Activated naive CD4-positive, alpha-beta T cell (primary cell): Measurements from ENCODE around the gene LBP.
"Not testable (repeated sequence)": the region's sequence is repeated elsewhere in the genome, so short reads cannot be mapped to it uniquely, and the experiment has no call there.

ENCODE experiments used
- DNase-seq, 4 experiments: peaks; one replicate each; lab custom pipeline; 2025; lab: John Stamatoyannopoulos, UW

LBP gene

DNA sequence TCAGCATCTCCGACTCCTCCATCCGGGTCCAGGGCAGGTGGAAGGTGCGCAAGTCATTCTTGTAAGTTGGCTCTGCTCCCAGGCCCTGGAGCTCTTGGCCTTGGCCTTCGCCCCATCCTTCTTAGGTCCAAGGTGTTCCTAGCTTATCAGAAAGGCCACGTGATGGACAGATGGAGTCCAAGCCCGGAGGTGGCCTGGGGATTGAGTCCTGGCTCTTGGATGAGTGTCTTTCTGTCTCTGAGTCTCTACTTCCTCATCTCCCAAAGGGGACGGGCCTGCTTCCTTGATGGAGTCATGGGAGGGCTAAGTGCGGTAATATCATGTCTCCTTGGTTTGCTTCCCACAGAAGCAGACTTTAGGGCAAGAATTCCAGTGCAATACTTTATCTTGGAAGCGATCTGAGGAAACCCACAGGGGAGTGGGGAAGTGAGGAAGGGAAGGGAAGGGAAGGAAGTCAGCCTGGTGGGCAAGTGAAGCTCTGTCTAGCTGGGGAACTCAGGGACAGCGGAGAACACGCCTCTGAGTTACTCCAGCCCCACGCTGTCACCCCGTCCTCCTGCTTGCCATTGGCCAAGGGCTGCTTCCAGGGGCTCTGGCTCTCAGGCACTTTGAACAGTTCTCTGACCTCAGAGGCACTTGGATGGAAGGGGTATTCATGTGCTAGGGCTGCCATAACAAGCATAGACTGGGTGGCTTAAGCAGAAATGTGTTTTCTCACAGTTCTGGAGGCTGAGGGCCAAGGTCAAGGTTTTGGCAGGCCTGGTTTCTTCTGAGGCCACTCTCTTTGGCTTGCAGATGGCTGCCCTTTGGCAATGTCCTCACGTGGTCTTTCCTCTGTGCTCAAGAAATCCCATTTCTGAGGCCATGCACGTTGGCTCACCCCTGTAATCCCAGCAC is 4.8 kb downstream of the LBP start:
- DNase-seq, result no peak

DNA sequence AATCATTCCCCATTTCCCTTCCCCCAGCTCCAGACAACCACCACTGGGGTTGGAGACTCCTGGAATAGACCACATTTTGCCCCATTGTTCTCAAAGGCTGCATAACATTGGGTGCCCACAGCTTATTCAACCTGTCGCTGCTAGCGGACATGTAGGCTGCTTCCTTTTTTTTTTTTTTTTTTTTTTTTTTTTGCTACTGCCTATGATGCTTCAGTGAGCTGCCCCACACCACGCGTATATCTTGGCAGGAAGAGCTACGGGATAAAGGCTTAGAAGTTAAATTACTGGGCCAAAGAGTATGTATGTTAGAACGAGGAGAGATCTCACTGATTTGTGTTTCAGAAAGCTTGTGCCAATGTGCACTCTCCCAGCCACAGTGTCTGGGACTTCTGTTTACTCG is 7.0 kb downstream of the LBP start:
- DNase-seq, result no peak

DNA sequence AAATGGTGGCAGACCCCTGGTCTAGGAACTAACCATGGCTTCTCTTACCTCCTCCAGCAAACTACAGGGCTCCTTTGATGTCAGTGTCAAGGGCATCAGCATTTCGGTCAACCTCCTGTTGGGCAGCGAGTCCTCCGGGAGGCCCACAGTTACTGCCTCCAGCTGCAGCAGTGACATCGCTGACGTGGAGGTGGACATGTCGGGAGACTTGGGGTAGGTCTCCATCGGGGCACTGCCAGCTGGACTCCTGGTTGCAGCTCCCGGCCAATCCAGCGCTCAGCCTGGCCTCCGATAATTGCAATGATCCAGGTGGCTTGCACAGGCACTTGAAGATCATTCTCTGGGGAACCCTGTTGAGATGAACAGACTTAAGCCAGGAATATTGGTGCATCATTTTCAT is 7.9 kb downstream of the LBP start:
- DNase-seq, result no peak

DNA sequence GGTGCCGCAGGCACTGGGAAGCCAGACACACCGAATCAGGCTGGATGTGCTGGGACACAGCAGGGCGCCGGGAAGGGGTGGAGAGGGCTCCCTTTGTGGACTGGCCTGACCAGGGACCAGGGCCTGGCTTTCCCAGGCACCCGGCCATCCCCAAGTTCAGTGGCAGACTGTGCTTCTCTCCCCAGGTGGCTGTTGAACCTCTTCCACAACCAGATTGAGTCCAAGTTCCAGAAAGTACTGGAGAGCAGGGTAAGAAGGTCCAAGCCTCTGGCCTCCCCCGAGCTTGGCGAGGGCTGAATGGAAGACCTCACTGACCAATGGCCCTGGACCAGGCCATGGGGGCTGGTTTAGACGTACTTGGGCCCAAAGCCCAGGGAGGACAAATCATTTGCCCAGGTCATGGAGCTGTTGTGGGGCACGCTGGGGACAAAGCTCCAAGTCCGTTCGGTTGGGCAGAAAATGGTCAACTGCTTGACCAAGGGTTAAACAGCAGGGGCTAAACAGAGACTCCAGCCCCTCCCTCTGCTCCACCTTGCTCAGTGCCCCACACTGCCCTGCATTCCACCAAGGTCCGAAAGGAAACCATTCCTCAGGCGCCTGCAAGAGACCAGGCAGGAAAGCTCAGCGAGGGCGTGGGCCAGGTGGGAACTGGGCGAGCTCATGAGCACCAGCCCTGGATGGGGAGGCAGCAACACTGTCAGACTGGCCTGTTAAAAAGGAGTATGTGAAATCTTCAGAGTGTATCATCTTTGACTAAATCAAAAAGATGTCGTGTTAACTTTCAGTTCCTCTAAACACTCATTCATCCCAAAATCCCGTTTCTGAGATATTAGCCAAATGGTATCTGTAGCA is 9.1 kb downstream of the LBP start:
- DNase-seq, result no peak

DNA sequence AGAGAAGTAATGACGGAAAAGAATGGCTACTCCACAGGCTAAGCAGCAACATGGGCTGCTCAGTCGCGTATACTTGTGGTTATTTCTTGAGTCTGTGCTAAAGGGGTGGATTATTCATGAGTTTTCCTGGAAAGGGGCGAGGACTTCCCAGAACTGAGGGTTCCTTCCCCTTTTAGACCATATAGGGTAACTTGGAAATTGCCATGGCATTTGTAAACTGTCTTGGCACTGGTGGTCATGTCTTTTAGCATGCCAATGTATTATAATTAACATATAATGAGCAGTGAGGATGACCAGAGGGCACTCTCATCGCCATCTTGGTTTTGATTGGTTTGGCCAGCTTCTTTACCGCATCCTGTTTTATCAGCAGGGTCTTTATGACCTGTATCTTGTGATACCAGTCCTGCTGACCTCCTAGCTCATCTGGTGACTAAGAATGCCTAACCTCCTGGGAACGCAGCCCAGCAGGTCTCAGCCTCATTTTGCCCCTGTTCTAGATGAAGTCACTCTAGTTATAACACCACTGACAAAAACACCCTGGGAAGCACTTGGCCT is 11.4 kb downstream of the LBP start:
- no peak for DNase-seq

DNA sequence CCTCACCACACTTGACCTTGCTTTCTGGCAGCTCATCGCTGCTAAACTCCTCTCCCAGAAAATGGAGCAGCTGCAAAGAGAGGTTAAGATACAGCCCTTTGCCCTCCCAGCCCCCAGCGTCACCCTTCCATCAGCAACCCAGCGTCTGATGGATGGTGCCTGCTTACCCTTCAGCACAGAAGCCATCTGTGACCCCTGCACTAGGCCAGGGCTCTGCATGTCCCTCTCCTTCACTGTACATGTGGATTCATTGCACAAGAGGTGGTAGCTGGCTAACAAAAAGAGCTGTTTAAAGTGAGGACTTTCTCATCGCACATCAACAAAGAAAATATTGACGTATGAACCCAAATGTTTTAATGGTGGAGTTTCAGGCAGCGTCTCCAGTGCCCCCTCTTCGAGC is 12.3 kb downstream of the LBP start:
- DNase-seq, result no peak

DNA sequence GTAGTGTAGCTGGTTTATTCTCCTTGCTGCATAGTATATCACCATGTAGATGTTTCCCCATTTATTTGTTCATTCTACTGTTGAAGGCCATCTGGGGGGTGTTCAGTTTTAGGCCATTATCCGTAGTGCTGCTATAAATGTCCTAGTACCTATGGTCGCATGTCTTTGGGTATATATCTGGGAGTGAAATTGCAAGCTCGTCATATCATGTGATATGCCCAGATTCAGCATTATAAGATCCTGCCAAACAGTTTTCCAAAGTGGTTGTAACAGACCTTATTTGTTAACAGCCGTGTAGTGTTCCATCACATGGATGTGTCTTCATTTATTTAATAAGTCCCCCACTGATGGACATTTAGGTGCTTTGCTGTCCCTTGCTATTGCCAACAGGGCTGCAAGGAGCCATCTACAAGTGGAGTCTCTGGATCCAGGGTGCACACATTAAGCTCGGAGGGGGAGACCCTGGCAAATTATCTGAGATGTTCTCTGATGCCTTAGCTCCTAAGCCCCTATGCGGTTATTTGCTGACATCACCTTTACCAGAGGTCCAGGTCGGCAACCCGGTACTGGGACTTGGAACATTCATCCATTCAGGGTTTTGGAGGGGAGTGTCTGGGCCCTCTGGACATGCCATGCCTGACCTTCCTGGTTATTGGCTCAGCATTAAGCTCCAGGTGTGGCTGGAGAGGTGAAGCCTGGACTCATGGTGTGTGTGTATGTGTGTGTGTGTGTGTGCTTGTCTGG is 16.9 kb downstream of the LBP start:
- DNase-seq, result no peak

DNA sequence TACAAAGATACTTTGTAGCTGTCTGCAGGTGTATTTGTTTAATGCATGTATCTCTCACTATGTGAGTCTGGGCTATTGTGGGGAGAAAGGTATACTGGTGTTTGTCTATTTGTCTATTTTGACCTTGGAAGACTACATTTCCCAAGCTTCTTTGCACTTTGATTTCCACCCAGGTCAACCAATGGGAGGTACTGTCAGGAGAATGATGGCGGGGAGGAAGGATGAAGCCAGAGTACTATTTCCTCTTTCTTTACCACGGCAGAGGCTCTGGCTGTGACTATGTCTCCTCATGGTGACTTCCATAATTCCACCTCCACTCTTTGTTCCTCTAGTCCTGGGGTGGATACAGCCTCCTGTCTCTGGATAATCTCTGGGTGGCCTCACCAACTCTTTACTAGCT is 23.1 kb downstream of the LBP start:
- no peak for DNase-seq

DNA sequence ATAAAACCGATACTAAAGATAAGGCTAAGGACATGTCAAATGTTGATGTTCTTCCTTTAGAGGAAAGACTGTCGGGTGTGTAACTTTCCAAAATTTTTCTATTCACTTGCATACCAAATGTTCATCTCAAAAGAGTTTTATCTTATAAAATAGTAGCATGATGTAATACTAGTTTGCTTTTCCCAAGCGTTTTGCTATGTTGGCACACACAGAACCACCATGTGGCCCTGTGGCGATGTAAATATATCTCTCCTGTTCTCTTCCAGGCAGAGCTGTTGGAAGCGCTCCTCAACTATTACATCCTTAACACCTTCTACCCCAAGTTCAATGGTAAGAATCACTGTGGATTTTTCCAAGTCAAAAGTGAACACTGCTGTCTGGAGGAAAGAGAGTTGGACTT is 26.5 kb downstream of the LBP start:
- DNase-seq, result no peak

DNA sequence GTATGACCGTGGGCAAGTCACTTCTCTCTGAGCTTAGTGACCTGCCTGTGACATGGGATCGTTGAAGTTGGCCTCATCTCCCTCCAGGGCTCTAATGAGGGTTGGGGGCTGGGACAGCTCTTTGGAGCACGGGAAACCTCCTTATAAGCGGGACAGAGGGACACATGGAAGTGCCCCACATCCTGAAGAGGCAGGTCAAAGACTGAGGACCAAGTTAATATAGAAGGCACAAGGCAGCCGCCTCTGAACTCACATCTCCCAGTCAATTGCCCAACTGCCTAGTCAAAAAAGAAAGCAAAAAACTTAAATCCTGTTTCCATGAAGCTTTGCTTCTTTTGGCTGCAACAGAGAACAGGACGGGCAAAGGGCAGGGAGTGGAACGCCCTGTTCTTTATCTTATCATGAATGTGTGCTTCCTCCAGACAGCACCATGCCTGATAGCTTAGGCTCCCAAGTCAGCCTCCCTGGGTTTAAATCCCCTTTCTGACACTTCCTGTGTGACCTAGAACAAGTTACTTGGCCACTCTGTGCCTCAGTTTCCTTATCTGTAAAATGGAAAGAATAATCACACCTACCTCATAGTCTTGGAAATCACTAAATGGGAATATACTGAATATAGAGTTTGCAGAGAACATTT is 27.1 kb downstream of the LBP start:
- DNase-seq, result no peak

DNA sequence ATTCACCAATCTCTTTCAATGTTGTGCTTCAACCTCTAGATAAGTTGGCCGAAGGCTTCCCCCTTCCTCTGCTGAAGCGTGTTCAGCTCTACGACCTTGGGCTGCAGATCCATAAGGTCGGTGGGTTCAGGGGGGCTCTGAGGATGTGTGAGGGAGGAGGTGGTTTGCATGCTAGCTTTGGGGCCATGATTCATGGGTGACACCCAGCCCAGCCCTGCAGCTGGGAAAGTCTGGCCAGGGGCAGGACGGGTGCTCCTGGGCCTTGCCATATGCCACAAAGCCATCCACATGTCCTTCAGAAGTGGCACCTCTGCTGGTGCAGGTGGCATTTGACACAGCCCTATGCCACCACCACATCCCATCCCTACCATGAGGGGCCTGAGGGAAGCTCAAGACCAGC is 27.6 kb downstream of the LBP start:
- DNase-seq, result no peak

DNA sequence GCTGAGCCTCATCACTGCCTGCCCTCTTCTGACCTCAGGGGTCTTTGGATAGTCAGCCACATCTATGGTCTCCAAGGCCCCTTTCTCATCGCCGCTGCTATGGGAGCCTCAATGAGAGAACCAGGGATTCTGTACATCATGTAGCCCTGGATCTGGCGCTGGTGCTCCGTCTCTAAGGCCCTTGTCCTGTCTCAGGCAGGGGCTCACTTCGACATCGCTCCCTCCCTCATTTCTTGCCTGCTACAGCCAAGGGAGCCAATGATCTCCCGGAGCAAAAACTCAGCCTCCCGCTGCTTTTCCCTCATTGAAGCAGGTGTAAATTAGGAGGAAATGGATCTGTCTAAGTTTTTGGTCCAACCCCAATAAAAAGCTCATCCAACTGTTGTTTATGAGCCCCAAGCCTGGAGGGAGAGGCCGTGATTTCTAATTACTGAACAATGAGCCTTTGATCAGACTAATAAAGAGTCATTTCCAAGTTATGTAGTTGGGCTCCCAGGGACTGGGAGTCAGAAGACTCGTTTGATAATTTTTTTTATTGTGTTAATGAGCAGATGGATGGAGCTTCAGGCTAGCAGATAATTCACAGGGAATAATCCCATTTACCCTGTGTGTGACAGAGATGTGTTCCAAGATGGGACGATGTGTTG is 30.9 kb downstream of the LBP start:
- DNase-seq, result no peak

DNA sequence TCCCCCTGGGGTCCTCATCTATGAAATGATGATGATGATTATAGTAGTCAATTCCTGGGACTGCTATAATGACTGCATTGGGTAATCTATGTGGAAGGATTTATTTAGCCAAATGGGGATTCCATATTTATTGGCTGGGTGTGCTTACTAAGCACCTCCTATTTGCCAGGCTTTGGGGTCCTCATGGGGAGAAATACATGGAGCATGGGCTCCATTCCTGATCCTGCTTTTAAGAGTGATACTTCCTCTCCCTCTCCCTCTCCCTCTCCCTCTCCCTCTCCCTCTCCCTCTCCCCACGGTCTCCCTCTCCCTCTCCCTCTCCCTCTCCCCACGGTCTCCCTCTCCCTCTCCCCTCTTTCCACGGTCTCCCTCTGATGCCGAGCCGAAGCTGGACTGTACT is 31.6 kb downstream of the LBP start:
- DNase-seq, result not testable (repeated sequence)

DNA sequence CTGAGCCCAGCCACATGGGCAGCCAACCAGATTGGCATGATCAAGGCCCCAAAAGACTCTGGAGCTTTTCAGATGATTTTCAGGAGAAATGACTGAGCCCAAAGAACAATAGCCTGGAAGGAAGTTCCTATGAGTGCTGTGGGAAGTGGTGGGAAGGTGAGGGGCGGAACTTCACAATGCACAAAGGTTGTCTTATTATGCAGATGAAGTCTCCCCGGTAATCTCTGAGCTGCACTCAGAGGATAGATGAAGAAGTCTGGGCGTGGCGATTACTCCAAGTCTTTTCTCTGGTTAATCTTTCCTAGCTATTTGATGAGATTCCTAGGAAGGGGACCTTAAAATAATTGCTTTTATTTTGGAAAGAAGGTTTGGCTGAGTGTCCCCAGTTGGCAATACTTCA is 36.9 kb downstream of the LBP start:
- no peak for DNase-seq

DNA sequence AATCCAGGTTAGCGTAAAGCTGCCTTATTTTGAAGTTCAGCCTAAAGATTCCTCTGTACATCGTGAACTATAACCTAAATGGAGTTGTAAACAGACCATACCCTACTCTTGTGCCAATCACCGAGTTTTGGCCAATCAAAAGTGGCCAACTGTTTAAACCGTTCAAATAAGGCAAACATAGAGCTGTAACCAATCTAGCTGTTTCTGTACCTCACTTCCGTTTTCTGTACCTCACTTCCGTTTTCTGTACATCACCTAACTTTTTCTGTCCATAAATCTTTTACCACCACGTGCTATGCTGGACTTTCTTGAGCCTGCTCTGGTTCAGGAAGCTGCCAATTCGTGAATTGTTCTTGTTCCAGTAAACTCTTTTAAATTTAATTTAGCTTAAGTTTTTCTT is 39.7 kb downstream of the LBP start:
- DNase-seq, result no peak

DNA sequence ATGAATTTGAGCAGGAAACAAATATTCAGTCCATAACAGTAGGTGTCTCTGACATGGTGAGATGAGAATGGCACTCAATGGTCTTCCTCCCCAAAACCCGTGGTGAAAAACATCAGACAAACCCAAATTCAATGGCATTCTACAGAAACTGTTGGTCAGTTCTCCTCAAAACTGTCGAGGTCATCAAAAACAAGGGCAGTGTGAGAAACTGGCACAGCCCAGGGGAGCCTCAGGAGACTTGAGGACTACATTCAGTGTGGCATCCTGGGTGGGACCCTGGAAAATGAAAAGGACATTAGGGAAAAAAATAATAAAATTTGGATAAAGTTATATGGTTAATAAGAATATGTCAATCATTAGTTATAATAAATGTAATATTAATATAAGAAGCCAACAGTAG is 40.6 kb downstream of the LBP start:
- no peak for DNase-seq

DNA sequence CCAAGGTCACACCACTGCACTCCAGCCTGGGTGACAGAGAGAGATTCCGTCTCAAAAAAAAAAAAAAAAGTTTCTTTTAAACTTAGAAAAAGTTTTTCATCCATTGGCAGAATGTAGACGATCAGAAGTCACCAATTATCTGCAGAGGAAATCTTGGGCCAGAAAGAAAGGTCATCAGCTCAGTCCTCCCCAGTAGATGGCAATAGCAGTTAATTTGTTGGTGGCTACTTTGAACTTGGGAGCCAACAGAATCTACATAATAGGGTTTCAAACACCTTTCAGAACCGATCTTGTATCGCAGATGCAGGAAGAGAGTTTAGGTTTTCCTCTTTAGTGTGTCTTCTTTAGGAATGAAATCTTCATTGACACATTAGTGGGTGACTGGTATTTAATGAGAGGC is 41.7 kb downstream of the LBP start:
- no peak for DNase-seq

DNA sequence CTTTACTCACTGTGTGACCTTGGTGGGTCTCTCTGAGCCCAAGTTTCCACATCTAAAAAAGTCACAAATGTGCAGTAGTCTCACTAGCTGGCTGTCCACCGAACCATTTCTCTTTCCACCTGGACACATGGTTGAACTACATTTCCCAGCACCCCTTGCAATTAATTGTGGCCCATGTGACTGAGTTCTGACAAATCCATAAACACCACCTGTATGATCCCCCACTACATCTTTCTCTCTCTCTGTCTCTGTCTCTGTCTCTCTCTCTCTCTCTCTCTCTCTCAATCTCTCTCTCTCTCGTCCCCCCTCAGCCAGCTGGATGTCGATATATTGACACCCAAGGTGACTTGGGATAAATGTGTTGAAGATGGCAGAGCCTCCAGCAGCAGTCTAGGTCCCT is 46.1 kb downstream of the LBP start:
- no peak for DNase-seq

DNA sequence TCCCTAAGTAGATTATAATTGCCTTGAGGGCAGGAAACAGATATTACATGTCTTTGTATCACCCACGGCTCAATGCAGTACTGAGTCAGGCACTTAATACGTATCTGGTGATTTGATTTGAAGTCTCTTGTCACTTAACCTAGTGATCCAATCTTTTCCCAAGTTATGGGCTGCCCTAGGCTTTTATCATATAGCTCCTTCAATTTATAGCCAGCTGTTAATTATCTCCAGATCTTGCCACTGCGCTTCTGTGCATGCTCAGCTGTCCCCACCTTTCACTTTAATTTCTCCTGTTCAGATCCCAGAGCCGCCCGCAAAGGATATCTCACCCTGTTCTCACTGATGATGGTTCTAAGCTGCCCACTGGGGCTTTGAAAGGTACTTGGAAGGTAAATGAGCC is 47.0 kb downstream of the LBP start:
- DNase-seq, result no peak

DNA sequence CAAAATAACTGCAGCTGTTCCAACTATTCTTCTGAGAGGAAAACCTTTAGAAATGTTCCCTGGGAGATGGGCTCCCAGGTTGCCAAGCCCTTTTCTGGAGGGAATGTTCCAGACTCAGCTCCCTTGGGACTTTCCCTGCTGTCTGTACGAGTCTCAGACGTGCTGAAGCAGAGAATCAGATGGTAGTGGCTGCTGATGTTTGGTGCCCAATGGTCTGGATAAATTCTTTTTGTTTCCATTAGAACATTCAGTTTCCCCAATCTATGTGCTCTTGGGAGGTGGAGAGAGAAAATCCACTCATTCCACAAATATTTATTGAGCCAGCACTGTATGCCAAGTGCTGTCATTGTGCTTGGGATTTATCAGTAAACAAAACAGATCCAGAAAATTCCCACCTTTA is 48.9 kb downstream of the LBP start:
- no peak for DNase-seq

DNA sequence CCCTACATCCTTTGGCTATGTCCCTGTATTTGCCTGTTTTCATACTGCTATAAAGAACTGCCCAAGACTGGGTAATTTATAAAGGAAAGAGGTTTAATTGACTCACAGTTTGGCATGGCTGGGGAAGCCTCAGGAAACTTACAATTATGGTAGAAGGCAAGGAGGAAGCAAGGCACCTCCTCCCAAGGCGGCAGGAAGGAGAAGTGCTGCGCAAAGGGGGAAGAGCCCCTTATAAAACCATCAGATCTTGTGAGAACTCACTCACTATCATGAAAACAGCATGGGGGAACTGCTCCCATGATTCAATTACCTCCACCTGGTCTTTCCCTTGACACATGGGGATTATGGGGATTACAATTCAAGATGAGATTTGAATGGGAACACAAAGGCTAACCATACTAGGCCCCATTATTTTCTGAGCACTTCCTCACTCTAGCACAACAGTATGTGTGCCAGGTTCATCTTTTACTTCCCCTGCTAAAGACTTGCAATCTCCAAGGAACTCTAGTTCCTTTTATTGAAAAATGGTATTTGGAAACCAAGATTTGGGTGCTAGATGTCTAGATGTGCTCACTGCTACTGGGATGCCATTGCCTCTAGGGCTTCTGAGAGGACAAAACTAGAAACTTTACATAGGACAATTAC is 49.6 kb downstream of the LBP start:
- not testable (repeated sequence) for DNase-seq
